HG02938 (cell line): ENCODE measurements around the gene INTS15.
"Not testable (repeated sequence)": the region's sequence is repeated elsewhere in the genome, so short reads cannot be mapped to it uniquely, and the experiment has no call there.

ENCODE experiments used
- ATAC-seq: cut with Tn5 transposase; IDR thresholded peaks from one replicate; pipeline ENCODE4 v1.9.1; 2021; ENCODE audit warnings: mild to moderate bottlenecking, moderate library complexity; ENCODE audit not compliant: unreplicated experiment

The INTS15 gene

DNA sequence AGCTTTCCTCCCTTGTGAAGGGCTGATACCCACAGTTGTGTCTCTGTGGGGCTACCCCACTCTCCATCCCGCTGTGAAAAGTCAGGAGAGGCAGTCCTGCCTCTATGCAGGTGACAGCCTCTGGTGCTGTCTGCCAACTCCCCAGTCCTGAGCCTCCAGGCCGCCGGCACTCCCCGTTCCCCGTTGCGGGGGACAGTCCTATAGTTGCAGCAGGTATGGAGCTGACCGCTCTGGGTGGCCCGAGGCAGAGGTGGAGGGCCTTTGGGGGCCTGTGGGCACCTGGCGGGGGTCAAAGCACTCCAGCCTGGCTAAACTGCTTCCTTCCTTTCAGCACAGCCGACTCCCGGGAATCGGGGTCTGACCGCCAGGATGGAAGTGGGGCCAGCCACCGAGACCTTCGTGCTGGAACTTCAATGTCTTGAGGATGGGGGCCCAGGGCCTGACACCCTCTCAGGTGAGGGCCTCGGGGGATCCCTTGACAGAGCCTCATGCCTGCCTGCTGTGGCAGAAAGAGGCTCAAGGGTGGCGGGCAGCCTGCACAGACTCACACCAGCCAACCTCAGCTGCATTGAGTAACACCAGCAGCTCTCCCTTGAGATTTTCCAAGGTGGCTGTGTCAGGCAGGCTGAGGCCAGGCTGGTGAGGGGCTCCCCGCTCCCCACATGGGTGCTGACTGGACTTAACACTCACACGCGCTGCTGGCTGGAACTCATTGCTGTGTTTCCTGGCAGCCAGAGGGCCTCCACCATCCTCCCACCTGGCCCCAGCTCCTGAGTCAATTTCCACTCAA is 27.2 kb downstream of the INTS15 start:
- ATAC-seq: no peak

DNA sequence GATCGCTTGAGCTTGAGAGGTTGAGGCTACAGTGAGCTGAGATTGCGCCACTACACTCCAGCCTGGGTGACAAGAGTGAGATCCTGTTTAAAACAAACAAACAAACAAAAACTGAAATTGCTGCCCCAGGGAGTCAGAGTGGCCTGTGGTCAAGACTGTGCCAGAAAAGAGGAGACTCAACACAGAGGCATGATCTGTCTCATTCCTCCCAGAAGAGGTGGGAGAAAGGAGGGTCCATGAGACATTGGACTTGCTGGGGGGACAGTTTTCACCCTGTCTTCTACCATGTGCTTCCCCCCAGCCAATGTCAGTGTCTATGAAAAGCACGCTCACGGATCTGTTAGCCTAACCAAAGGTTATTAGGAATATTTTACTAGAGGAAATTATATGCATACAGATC is 28.8 kb downstream of the INTS15 start:
- ATAC-seq: no peak

DNA sequence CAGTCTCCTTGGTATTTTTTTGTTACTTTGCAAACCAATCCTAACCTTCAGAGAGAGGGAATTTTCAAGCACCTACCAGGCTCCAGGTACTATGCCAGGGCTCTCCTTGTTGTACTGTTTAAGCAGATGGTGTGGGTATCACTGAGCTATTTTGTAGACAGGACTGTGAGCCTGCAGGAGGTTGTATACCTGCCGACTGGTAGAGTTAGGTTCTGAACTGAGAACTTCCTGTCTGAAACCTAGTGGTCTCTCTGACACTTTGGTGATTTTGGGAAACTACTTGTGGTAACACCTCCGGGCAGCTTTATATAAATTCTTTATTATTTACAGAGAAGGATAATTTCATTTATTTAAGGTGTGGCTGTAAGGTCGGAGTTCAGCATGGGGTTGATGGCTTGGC is 30.1 kb downstream of the INTS15 start:
- no peak for ATAC-seq

DNA sequence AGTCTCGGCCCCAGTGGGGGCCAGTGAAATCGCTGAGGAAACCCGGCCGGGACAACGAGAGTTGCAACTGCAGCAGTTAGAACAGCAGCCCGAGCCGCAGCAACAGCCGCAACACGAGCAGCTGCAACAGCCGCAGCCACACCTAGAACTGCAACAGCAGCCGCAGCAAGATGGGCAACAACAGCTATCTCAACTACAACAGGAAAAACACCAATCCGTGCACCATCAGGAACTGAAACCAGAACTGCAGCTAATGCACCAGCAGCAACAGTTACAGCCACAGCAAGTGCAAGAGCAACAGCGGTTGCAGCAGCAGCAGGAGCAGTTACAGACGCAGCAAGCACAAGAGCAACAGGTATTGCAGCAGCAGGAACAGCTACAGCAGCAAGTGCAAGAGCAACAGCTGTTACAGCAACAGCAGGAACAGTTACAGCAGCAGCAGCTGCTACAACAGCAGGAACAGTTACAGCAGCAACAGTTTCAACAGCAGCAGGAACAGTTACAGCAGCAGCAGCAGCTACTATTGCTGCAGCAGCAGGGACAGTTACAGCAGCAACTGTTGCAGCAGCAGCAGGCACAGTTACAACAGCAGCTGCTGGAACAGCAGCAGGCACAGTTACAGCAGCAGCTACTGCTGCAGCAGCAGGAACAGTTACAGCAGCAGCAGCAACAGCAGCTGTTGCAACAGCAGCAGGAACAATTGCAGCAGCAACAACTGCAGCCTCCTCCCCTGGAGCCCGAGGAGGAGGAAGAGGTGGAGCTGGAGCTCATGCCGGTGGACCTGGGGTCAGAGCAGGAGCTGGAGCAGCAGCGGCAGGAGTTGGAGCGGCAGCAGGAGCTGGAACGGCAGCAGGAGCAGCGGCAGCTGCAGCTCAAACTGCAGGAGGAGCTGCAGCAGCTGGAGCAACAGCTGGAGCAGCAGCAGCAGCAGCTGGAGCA is 31.6 kb downstream of the INTS15 start:
- no peak for ATAC-seq

DNA sequence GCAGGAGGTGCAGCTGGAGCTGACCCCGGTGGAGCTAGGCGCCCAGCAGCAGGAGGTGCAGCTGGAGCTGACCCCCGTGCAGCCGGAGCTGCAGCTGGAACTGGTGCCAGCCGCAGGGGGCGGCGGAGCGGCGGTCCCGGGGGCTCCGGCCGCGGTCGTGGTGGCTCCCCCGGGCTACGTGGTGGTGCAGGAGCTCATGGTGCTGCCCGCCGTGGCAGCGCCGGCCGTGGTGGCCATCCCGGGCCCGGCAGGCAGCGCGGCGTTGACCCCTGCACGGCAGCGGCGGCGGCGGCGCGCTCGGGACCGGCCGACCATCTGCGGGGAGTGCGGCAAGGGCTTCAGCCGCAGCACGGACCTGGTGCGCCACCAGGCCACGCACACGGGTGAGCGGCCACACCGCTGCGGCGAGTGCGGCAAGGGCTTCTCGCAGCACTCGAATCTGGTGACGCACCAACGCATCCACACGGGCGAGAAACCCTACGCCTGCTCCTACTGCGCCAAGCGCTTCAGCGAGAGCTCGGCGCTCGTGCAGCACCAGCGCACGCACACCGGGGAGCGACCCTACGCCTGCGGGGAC is 32.4 kb downstream of the INTS15 start:
- no peak for ATAC-seq

DNA sequence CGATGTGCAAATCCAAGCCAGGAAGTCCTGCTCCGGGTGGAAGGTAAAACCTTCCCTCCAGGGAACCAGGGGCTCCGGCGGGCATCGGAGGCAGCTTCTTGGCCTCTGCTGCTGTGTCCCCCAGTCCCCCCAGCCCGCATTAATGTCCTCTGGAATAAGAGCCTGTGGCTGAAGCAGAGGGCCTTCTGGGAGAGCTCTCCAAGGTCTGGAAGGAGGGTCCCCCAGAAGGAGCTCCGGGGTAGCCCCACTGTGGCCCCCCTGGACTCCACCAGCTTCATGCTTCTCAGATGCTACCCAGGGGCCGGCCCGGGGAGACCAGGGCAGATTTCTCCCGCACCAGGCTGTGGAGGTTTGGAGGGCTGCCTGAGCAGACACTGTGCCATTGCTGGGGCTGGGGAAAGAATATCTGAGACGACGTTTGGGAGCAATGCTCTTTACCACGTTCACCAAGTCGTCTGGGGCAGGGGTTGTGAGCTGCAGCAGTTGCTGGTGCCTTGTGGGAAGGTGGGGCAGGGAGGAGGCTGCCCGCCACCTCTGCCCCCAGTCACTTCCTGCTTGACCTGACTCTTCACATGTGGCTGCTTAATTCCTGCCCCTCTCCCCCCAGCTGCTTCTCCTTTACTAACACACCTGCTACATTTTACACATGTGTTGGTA is 33.9 kb downstream of the INTS15 start:
- no peak for ATAC-seq

DNA sequence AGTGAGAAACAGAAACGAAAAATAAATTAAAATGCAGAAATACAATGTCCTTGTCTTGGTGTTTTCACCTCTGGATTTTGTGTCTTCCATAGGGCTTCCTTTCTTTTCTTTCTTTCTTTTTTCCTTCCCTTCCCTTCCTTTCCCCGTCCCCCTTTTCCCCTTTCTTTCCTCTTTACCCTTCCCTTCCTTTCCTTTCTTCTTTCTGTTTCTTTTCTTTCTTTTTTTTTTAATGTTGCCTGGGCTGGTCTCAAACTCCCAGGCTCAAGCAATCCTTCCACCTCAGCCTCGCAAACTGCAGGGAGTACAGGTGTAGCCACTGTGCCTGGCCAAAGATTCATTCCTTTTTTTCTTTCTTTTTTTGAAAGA is 34.4 kb downstream of the INTS15 start:
- no peak for ATAC-seq

DNA sequence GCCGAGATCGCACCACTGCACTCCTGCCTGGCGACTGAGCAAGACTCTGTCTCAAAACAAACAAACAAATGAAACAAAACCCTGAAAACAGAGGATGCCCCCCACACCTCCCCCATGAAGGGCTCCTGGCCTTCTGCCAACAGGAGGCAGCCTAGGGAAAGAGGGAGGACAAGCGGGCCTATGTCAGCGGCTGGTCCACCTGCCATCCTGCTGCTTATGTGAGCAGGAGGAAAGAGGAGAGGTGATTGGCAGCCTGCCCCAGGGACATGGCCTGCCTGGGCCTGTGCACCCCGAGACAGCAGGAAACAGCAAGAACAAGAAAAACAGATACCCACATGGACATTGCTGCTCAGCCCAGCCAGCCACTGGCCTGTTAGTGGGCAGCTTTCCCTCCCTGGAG is 38.2 kb downstream of the INTS15 start:
- ATAC-seq: no peak

DNA sequence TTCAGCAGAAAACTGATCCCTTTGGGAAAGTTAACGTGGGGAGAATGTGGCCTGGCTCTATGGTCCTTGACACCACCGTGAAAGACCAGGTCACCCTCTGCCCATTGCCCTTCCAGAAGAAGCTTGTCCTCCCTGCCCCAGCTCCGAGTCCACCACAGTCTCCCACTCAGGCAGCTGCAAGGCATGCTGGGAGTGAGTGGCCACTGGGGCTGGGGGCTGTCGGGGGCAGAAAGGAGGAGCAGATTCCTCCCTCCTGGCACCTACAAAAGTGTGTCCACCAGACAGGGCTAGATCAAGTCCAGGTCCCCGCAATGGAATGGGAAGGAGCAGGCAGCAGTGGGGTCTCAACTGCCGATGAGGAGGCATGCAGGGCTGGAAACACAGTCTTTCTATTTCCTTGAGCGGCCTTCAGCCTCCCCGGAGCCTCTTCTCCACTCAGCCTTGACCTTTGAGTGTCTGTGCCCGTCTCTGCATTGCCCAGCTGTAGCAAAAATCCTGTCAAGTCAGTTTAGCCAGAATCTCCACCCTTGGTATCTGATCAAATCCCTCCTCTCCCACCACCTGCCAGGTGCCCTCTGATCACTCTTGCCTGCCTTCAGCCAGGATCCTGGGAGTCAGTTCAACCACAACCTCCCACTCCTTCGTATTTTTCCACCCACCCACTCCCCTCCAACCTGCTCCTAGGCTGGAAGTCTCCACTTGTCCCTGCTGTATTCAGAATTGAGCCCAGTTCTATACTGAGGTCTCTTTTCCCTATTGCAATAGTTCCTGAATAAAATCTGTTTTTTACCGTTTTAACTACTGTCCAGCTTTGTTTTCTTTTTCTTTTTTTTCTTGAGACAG is 40.4 kb downstream of the INTS15 start:
- ATAC-seq: no peak

DNA sequence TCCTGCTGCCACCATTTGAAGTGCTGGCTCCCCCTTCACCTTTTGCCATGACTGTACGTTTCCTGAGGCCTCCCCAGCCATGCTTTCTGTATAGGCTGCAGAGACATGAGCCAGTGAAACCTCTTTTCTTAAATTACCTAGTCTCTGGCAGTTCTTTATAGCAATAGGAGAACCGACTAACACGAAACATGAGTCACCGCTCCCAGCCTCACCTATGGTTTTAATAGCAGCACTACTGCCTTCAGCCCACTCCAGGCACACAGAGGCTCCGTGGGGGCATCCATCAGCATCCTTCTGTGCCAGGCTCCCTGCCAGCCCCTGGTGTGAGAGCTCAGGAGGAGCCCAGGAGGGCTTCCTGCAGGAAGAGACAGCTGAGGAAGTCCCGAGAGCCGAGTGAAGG is 41.8 kb downstream of the INTS15 start:
- no peak for ATAC-seq

DNA sequence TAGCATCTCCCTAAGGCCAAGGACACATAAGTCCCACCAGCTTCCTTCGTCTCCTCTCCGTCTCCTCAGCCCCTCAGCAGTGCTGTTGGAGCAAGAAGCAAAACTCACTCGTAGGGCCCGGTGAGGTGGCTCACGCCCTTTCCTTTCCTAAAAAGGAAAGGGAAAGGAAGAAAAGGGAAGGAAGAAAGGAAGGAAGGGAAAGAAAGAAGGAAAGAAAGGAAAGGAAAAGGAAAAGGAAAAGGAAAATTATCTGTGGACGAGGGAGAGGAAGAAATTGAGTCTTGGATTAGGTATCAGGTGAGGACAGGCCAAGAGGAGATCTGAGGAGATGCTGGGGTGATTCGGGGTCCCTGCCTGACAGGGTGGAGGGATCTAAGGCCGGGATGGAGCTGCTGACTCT is 44.2 kb downstream of the INTS15 start:
- ATAC-seq: no peak

DNA sequence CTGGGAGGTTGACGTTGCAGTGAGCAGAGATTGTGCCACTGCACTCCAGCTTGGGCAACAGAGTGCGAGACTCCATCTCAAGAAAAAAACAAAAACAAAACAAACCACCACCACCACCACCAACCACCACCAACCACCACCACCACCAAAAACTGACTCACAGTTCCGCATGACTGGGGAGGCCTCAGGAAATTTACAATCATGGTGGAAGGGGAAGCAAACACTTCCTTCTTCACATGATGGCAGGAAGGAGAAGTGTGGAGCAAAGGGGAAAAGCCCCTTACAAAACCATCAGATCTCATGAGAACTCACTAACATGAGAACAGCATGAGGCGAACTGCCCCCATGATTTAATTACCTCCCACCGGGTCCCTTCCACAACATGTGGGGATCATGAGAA is 45.1 kb downstream of the INTS15 start:
- ATAC-seq: not testable (repeated sequence)

DNA sequence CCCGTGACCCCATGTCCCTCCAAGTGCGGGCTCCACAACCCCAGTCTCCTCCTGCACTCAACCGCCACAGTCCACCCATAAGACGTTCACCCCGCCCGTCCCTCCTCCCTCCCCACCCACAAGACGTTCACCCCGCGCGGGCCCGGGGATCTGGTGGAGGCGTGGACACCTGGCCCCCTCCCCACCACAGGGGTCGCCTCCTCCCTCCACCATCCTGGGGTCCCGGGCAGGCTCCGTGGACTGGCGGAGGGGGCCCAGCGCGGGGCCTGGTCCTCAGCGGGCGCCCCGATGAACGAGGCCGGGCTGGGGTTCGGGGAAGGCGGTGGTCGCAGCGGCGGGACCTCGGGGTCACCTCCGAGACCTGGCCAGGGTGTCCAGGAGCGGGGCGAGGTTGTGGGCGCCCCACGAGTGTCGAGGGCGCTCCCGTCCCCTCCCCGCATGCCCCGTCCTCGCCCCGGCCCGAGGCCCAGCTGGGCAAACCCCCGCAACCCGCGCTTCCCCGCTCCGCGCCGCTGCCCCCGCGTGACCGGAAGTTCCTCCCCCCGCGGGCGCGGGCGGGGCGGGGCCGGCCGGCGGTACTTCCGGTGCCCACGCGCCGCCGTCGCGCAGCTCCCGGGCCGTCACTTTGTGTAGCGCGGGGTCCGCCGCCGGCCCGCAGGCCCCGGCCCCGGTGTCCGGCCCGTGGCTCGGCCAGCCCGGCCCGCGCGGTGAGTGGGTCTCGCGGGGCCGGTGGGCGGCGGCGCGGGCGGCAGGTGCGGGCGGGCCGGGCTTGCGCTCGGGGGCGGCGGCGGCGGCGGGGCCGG is 47.1 kb downstream of the INTS15 start, which contains the start of gene ZNF316:
TSS of gene ZNF316 (plus strand) at position 578 of the 803 bp plus-strand sequence. CDS start 5,092 bp downstream, outside the sequence.
- ATAC-seq: peak; percentile 55

DNA sequence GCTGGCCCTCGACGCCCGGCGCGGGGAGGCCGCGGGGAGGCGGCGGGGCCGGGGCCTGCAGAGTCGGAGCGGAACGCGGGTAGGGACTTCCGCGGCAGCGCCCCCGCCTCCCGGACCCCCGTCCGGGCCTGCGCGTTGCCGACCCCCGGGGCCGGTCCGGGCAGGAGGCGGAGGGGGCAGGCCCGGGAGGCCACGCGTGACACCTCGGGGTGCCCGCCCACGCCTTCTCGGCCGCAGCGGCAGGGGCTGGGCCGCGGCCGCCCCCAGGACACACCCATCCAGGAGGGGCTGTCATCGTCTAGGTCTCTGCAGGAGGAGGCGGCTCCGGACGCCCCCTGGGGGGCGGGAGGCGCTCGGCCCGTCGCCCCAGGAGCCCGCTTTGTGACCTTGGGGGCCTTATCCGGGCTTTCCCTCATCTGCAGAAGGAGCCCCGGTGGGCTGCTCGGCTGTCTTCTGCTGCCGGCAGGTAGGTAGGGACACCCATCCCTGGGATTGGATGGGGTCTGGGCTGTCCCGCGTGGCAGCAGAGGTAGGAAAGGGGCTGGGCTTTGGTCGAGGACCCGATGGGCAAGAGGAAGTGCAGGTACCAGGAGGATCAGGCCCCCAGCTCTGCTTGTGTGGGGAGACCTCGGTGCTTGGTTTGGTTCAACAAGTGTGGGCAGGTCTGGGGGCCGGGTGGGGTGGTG is 47.9 kb downstream of the INTS15 start:
- ATAC-seq: peak; percentile 76

DNA sequence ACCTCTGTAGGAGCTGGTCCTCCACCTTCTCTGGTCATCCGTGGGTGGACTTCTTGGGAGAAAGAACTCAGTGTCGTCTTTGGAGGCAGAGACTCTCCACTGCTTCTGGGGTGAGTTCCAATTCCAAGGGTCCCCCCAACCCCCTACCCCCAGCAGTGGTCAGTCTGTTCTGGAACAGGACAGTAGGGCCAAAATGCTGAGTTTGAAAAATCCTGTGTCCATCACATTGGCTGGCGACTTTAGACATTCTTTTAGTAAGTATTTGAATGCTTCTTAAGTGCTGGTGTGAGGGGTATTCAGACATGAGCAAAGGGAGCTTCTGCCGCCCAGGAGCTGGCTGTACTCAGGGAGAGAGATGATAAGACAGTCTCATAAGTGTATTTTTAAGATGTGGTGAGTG is 49.2 kb downstream of the INTS15 start:
- ATAC-seq: no peak

DNA sequence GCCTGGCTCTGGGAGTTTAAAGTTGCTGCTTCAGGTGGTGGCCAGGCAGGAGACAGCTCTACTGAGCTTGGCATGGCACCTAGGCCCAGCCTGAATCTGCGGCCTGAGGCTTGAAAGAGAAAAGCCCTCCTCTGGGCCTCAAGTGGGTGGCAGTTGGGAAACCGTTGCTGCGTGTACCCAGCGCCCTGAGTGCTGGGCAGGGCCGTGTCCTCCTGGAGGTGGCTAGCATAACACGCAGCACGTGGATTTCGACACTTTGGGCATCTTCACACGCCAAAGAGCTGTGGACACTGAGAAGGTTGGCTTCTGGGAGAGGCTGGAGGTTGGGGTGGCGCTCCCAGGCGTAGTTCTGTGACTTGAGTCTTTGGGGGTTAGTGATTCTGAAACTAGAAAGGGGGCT is 49.8 kb downstream of the INTS15 start:
- no peak for ATAC-seq

DNA sequence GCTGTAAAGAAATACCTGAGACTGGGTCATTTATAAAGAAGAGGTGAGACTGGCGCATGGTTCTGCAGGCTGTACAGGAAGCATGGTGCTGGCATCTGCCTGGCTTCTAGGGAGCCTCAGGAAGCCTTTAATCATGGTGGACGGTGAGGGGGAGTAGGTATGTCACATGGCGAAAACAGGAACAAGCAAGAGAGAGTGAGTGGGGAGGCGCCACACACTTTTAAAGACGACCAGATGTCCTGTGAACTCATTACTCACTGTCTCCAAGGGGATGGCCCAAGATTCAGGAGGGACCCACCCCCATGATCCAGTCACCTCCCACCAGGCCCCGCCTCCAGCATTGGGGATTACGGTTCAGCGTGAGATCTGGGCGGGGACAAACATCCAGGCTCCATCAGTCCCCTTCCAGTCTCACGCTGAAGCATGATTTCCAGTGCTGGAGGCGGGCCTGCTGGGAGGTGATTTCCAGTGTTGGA is 50.5 kb downstream of the INTS15 start:
- ATAC-seq: no peak

DNA sequence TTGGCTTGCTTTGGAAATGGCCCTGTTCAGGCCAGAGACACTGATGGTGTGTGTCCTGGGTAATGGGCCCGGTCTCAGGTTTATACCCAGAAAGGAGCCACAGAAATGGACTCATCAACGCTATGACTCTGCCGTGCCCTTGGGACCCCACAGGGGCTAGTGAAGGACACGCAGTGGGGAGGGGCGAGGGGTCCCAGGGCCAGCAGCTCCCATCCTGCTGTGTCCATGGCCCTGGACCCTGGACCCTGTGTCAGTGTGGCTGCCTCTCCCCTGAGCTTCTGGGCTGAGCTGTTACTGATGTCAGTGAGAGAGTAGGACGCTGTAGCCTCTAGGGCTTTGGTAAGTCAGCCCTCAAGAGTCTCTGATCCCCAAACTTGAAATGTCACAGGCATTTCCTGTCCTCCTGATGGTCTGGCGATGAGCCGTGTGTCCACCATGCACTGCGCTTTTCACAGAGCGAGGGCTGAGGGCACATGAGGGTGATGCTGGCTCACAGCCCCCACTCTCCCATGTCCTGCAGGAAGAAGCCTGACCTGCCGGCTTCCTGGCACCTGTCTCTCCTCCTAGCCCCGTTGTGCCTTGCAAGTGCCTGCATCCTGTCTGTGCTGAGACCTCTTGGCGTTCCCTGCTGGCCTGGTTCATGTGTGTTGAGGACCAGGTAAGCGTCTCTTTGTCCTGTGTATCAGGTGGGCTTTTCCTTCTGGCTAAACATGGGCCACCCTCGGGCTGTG is 51.6 kb downstream of the INTS15 start:
- no peak for ATAC-seq
